Vagina (tissue), 2 donors: ENCODE results near the gene PUSL1.

Experiments used
- CTCF ChIP-seq, 3 experiments: fragments of 450-650 bp in 2 of 3; fragments of 200-600 bp in 1 of 3; sonication (generic) in 1 of 3; IDR thresholded peaks; one replicate each; pipeline ENCODE4 v1.5.1; 2017 to 2019; ENCODE audit warnings: antibody characterized with exemption in 3 of 3, mild to moderate bottlenecking in 2 of 3, moderate library complexity in 2 of 3
- POLR2A ChIP-seq, 2 donors: fragments of 450-650 bp; IDR thresholded peaks; one replicate each; pipeline ENCODE4 v1.6.1; 2017; ENCODE audit warnings: antibody characterized with exemption in 2 of 2, mild to moderate bottlenecking in 2 of 2, moderate library complexity in 2 of 2
- POLR2AphosphoS5 ChIP-seq, 2 donors: sonication (generic); formaldehyde crosslinking; IDR thresholded peaks; one replicate each; pipeline ENCODE4 v1.9.0; 2017; ENCODE audit warnings: antibody characterized with exemption in 2 of 2, mild to moderate bottlenecking in 2 of 2, low read depth in 1 of 2; ENCODE audit not compliant: insufficient read depth in 1 of 2

GRCh38 chr1:1328254-1328653 is 19.9 kb downstream of the PUSL1 start:
- no peak for TF ChIP-seq CTCF (IDR thresholded peaks at IDR 0.05)
- no peak for TF ChIP-seq POLR2AphosphoS5 (IDR thresholded peaks at IDR 0.05; ENCODE audit: insufficient read depth in 1 of 2, low read depth in 1 of 2)
- no peak for TF ChIP-seq POLR2A (IDR thresholded peaks at IDR 0.05)
